ENCODE data around the gene FARS2.

FARS2 gene

DNA sequence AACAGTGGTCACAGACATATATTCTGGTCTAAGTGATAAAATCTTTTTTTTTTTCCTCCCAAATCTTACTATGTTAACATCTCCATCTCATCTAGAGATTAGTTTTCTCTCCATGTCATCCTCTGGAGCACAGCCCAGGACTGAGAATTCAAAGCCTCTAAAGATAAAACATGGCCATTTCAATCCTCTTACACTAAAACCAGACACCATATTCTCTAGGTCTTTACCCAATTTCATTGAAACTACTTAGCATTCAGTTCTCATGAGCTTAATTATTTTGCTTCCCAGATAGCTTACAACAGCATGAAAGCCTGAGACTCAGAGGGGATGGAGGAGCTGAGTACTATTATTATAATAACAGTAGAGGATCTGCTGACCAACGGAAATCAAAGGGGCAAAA lies 92.7 kb downstream of the FARS2 start:
- no peak for DNase-seq (ENCODE audit: low read depth)
- TF ChIP-seq, protein P1, sequence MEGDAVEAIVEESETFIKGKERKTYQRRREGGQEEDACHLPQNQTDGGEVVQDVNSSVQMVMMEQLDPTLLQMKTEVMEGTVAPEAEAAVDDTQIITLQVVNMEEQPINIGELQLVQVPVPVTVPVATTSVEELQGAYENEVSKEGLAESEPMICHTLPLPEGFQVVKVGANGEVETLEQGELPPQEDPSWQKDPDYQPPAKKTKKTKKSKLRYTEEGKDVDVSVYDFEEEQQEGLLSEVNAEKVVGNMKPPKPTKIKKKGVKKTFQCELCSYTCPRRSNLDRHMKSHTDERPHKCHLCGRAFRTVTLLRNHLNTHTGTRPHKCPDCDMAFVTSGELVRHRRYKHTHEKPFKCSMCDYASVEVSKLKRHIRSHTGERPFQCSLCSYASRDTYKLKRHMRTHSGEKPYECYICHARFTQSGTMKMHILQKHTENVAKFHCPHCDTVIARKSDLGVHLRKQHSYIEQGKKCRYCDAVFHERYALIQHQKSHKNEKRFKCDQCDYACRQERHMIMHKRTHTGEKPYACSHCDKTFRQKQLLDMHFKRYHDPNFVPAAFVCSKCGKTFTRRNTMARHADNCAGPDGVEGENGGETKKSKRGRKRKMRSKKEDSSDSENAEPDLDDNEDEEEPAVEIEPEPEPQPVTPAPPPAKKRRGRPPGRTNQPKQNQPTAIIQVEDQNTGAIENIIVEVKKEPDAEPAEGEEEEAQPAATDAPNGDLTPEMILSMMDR (IDR thresholded peaks at IDR 0.05; ENCODE audit: low read depth, low read length, missing control alignments), result no peak
- no peak overlapping the region for H3K4me3 ChIP-seq (ENCODE audit: low read depth, low read length)

DNA sequence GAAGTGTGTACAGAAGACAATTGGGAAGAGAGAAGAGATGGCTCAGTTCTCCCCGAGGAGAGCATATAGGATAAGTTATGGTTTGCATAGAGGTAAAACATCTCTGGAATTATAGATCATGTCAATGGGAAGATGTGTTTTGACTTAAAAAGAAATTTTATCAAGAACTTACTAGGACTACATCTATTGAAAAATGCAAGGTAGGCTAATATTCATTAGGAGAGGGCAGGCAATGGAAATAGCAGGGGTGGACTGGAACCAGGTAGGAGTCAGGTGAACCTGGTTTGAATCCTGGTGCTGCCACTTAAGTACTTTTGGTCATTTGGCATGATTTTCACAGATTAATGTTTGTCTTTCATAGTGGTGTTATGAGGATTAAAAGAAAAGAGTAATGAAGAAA lies 96.2 kb downstream of the FARS2 start:
- TF ChIP-seq, protein P1 (IDR thresholded peaks at IDR 0.05; ENCODE audit: low read depth, low read length, missing control alignments), result no peak
- no peak overlapping the region for H3K4me3 ChIP-seq (ENCODE audit: low read depth, low read length)

DNA sequence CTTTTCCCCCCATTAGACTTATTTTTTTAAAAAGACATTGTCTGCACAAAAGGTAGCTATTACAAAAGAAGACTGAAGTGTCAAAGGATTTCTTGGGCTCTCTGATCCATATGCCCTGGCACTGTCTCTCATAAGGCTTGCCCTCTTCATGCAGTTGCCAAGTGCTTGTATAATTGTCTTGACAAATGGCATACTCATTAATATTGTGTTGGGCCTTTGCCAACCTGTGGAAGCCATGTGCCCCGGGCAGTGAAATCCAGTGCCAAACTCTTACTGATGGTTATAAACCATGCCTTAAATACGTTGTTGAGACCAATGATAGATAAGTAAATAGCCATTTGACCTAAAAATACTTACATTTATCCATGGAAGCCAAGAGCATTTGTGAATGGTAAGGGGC lies 98.1 kb downstream of the FARS2 start:
- DNase-seq (ENCODE audit: low read depth), result no peak
- TF ChIP-seq, protein P1 (IDR thresholded peaks at IDR 0.05; ENCODE audit: low read depth, low read length, missing control alignments), result no peak
- H3K4me3 ChIP-seq (ENCODE audit: low read depth, low read length), result no peak overlapping the region

More for the DNA sequence above, 96.2 kb downstream of the FARS2 start:
- no peak for DNase-seq (ENCODE audit: low read depth)

DNA sequence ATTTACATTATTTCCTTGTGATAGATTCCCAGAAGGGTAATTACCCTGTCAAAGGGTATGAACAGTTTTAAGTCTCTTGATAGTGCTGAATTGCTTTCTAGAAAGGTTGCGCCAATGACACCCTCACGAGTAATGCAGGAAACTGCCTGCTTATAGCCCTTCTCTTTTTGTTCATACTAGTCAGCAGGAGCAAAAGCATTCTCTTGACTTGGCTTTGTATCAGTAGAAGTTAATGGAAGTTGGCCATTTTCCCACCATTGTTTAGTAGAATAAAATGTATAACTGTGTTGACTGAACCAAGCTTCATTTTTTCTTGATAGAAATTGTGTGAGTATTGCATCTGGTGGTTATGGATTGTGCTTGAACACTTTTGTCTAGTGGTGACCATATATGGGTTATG lies 100.1 kb downstream of the FARS2 start:
- H3K4me3 ChIP-seq (ENCODE audit: low read depth, low read length), result no peak overlapping the region
- TF ChIP-seq, protein P1 (IDR thresholded peaks at IDR 0.05; ENCODE audit: low read depth, low read length, missing control alignments), result no peak
- no peak for DNase-seq (ENCODE audit: low read depth)

DNA sequence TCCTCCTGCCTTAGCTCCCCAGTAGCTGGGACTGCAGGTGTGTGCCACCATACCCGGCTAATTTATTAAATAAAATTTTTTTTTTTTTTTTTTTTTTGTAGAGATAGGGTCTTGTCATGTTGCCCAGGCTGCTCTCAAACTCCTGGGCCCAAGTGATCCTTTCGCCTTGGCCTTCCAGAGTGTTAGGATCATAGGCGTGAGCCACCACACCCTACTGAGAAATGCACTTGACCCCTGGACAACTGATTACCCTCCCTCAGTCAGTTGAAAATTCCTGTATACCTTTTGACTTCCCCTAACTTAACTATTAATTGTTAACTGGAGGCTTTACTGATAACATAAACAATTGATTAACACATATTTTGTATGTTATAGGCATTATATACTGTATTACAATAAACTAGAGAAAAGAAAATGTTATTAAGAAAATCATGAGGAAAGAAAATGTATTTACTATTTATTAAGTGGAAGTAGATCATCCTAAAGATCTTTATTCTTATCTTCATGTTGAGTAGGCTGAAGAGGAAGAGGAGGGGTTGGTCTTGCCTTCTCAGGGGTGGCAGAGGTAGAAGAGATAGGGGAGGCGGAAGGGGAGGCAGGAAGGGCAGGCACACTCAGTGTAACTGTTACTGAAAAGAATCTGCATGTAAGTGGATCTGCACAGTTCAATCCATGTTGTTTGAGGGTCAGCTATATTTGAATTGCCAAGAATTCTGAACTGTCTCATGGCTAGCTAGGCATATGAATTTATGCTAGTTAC lies 104.3 kb downstream of the FARS2 start:
- H3K4me3 ChIP-seq (ENCODE audit: low read depth, low read length), result no peak overlapping the region
- DNase-seq (ENCODE audit: low read depth), result no peak
- TF ChIP-seq, protein P1 (IDR thresholded peaks at IDR 0.05; ENCODE audit: low read depth, low read length, missing control alignments), result no peak

DNA sequence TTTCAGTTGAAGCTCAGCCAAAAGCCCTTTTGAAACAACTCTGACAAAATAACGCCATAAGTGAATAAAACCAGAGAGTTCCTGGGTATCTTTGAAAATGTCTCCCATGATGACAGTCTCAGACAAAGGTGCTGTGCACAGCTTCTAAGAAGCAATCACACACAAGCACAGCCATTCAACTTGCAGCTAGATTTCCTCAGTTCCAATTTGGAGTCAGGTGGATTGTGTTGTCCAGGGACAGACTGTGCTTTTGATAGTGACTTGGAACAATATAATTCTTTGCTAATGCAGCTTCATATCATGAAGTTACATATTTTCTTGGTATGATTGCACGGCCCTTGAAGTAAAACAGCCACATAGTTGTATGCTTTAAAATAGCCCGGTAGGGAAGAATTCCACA lies 105.6 kb downstream of the FARS2 start:
- no peak for DNase-seq (ENCODE audit: low read depth)
- H3K4me3 ChIP-seq (ENCODE audit: low read depth, low read length), result no peak overlapping the region
- TF ChIP-seq, protein P1 (IDR thresholded peaks at IDR 0.05; ENCODE audit: low read depth, low read length, missing control alignments), result no peak

- H3K4me3 ChIP-seq (ENCODE audit: low read depth, low read length), result no peak overlapping the region
- TF ChIP-seq, protein P1 (IDR thresholded peaks at IDR 0.05; ENCODE audit: low read depth, low read length, missing control alignments), result no peak
- DNase-seq (ENCODE audit: low read depth), result no peak
Observed at GRCh38 chr6:5367510-5367909, 106.2 kb downstream of the FARS2 start.

All from GM12864 (cell line).